ENCODE results near the gene NPW.
A peak's percentile ranks its signal among the peaks of the same experiment; 100 is the strongest.

NPW gene

GRCh38 chr16:2007081-2007836 is 12.3 kb upstream of the NPW start:
- Histone ChIP-seq H3K27ac (no peak overlapping the region), H3K27me3 (ENCODE audit: control insufficient read depth, insufficient read depth, low read length) (no peaks in the 10 kb centered on the region)

GRCh38 chr16:2008009-2008526 is 11.5 kb upstream of the NPW start:
- Histone ChIP-seq H3K27me3 (ENCODE audit: control insufficient read depth, insufficient read depth, low read length) (no peaks in the 10 kb centered on the region), H2AFZ (no peak overlapping the region), H3K4me1 (peaks cover 10% of the 10 kb centered on the region), H3K36me3 (ENCODE audit: control insufficient read depth, insufficient read depth, low read length) (no peaks in the 10 kb centered on the region), H3K9ac (no peak overlapping the region), H3K4me3 (ENCODE audit: low read depth, low read length) (peak overlapping the region; percentile 69), H3K4me2 (ENCODE audit: low read length) (peak overlapping the region; percentile 96), H3K79me2 (peaks cover 51% of the 10 kb centered on the region), H3K9me3 (ENCODE audit: control insufficient read depth, low read length) (no peaks in the 10 kb centered on the region), H3K27ac (no peak overlapping the region)
- TF ChIP-seq CTCF (IDR thresholded peaks at IDR 0.05) = no peak

More at GRCh38 chr16:2007081-2007836, 12.3 kb upstream of the NPW start:
- Histone ChIP-seq H3K36me3 (ENCODE audit: control insufficient read depth, insufficient read depth, low read length) (no peaks in the 10 kb centered on the region), H3K79me2 (peaks cover 53% of the 10 kb centered on the region), H2AFZ (no peak overlapping the region), H3K9ac (no peak overlapping the region), H3K4me2 (ENCODE audit: low read length) (no peak overlapping the region), H3K4me3 (ENCODE audit: low read depth, low read length) (no peak overlapping the region), H3K4me1 (peaks cover 10% of the 10 kb centered on the region), H3K9me3 (ENCODE audit: control insufficient read depth, low read length) (no peaks in the 10 kb centered on the region)
- TF ChIP-seq CTCF (IDR thresholded peaks at IDR 0.05) = no peak

GRCh38 chr16:2008631-2009163 is 10.9 kb upstream of the NPW start:
- TF ChIP-seq CTCF (IDR thresholded peaks at IDR 0.05) = no peak
- peak overlapping the region; percentile 22 for H3K27ac ChIP-seq
- peak overlapping the region; percentile 96 for H3K4me2 ChIP-seq (ENCODE audit: low read length)
- no peaks in the 10 kb centered on the region for H3K36me3 ChIP-seq (ENCODE audit: control insufficient read depth, insufficient read depth, low read length)
- no peaks in the 10 kb centered on the region for H3K9me3 ChIP-seq (ENCODE audit: control insufficient read depth, low read length)
- H2AFZ ChIP-seq = peak overlapping the region; percentile 15
- H3K79me2 ChIP-seq = peaks cover 44% of the 10 kb centered on the region
- peaks cover 10% of the 10 kb centered on the region for H3K4me1 ChIP-seq
- no peaks in the 10 kb centered on the region for H3K27me3 ChIP-seq (ENCODE audit: control insufficient read depth, insufficient read depth, low read length)
- peak overlapping the region; percentile 61 for H3K9ac ChIP-seq
- H3K4me3 ChIP-seq (ENCODE audit: low read depth, low read length) = peak overlapping the region; percentile 69

- peaks cover 10% of the 10 kb centered on the region for H3K4me1 ChIP-seq
- TF ChIP-seq CTCF (IDR thresholded peaks at IDR 0.05) = no peak
These were observed 10.3 kb upstream of the NPW start for GRCh38 chr16:2009164-2009711.

More at GRCh38 chr16:2009164-2009711, 10.3 kb upstream of the NPW start:
- no peaks in the 10 kb centered on the region for H3K36me3 ChIP-seq (ENCODE audit: control insufficient read depth, insufficient read depth, low read length)
- peak overlapping the region; percentile 61 for H3K9ac ChIP-seq
- H3K4me2 ChIP-seq (ENCODE audit: low read length) = peak overlapping the region; percentile 96
- H3K4me3 ChIP-seq (ENCODE audit: low read depth, low read length) = peak overlapping the region; percentile 69
- H3K27me3 ChIP-seq (ENCODE audit: control insufficient read depth, insufficient read depth, low read length) = no peaks in the 10 kb centered on the region
- peaks cover 41% of the 10 kb centered on the region for H3K79me2 ChIP-seq
- peak overlapping the region; percentile 70 for H2AFZ ChIP-seq
- peak overlapping the region; percentile 22 for H3K27ac ChIP-seq
- H3K9me3 ChIP-seq (ENCODE audit: control insufficient read depth, low read length) = no peaks in the 10 kb centered on the region
